SH-SY5Y (cell line): Measurements from ENCODE around the gene CHN2.

Source experiments
- GATA2 ChIP-seq: IDR thresholded peaks from 2 replicates; pipeline ENCODE4 v1.6.1; 2011; ENCODE audit warnings: mild to moderate bottlenecking, low read depth, low read length
- GATA3 ChIP-seq: IDR thresholded peaks from 2 replicates; pipeline ENCODE4 v1.6.1; 2011; ENCODE audit warnings: low read depth, mild to moderate bottlenecking, low read length, moderate library complexity

CHN2 gene

GRCh38 chr7:29418056-29418455 lies 223.5 kb downstream of the CHN2 start:
- TF ChIP-seq GATA2 (no peak), GATA3 (no peak)

DNA sequence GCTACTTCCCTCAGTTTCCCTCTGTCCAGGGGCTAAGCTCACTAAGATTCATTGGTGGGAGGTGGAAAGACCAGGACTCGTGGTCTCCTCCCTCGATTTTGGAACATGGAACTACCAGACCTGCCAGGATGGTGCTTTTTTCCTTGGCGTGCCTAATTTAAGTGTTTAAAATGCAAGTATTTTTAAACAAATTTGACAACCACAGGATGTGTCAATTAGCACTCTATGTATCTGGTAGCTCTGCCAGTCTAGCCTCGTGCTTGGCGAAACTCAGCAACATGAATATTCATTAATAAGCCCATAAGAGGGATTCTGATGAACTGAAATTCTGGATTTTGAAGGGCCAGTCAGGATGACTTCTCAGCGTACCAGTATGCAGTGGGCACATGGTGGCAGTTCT lies 224.1 kb downstream of the CHN2 start:
- TF ChIP-seq GATA3 (no peak), GATA2 (no peak)

- TF ChIP-seq GATA2: no peak
- no peak for TF ChIP-seq GATA3
Measured at GRCh38 chr7:29420011-29420410, 225.4 kb downstream of the CHN2 start.

DNA sequence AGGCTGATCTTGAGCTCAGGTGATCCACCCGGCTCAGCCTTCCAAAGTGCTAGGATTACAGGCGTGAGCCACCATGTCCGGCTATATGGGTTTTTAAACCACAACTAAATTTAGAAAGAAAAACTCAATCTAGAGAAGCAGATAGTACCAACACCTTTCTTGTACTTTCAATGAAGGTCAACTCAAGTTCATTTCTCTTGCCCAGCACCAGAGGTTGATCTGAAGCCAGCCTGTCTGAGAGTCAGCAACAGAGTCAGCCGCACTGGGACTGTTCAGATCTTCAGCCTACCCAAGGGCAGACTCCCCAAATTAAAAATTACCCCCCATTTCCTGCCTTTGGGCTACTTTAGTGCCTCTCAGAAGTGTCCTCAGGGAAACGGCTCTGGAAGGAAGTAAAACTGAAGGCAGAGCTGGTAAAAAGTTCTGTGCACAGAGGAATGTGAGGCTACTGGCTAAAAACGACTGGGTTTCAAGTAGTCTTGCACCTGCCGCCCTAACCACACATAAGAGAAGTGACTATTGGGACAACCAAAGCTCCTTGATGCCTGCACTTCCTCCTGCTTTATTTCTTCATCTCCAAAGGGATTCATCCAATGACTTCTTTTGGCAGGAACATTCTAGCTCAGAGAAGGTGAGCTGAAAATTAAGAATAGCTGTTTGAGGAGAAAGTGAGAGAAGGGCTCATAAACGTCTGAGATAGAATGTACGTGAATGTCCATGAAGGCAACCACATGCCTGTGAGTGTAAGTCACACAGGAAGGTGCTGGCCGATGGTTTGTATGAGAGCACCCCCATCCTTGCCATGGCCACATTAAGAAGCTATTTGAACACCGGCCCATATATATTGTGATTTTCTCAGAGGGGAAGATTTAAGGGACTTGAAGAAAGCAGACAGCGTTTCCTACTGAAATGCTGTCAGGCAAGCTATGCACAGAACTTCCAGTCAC lies 226.7 kb downstream of the CHN2 start:
- TF ChIP-seq GATA3 (no peak), GATA2 (no peak)

- TF ChIP-seq GATA3 (no peak), GATA2 (no peak)
Measured at GRCh38 chr7:29422829-29423228, 228.3 kb downstream of the CHN2 start.

- TF ChIP-seq GATA3 (no peak), GATA2 (no peak)
Measured at GRCh38 chr7:29424295-29424983, 229.9 kb downstream of the CHN2 start.

DNA sequence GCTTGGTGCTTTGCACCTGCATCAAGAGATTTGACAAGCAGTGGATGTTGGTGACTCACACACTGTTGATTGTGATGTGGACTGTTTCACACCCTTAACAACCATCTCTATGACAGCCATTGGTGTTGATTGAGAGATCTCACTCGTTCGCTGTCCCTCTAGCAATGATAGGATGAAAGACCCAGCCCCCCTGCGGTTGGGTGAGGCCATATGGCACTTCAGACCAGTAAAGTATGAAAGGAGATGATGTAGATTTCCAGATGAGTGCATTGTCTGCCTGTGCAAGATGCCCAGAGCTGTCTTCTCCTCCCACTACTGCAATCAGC lies 230.4 kb downstream of the CHN2 start:
- no peak for TF ChIP-seq GATA3
- no peak for TF ChIP-seq GATA2

GRCh38 chr7:29426587-29426986 lies 232.0 kb downstream of the CHN2 start:
- no peak for TF ChIP-seq GATA2
- no peak for TF ChIP-seq GATA3

- TF ChIP-seq GATA2: no peak
- no peak for TF ChIP-seq GATA3
Measured at GRCh38 chr7:29429401-29429800, 234.8 kb downstream of the CHN2 start.

DNA sequence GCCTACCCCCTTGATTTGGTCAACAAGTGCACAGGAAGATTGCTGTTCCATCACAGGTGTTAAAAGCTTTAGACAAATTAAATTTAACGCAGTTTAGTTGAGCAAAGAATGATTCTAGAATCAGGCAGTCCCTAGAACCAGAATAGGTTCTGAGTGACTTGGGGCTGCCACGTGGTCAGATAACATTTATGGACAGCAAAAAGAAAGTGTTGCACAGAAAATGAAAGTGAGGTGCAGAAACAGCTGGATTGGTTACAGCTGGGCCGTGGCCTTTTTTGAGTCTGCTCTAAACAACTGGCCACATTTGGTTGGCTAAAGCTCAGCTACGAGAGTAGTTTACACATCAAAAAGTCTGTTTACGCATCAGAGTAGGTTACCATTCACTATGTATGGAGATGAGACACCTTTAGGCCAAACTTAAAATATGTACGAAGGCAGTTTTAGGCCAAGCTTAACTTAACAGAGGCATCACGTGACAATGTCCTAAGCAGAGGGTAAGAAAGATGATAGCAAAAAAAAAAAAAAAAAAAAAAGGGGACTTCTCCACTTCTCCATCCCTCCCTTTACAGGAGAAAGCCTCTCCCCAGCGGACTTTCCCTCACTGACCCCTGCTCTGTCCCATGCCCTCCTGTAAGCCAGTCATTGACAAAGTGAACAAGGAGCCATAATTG lies 235.8 kb downstream of the CHN2 start:
- TF ChIP-seq GATA2 (no peak), GATA3 (no peak)

DNA sequence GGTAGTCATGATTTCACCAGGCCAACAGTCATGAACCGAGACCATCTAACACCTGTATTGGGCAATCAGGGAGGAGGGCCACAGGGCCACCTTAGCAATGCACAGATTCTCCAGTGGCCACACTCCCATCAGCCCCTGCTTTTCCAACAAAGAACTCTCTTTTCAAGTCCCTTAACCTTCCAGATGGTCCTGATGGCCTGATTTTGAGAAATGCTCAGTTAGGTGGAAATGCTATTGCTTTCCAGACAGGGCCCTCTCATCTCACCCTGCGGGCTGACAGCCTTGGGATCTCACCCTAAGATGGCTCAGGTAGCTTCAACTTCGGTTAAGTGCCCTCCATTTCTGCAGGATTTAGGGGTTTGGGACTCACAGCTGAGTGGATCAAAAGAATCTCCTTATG lies 237.1 kb downstream of the CHN2 start:
- TF ChIP-seq GATA3 (no peak), GATA2 (no peak)

DNA sequence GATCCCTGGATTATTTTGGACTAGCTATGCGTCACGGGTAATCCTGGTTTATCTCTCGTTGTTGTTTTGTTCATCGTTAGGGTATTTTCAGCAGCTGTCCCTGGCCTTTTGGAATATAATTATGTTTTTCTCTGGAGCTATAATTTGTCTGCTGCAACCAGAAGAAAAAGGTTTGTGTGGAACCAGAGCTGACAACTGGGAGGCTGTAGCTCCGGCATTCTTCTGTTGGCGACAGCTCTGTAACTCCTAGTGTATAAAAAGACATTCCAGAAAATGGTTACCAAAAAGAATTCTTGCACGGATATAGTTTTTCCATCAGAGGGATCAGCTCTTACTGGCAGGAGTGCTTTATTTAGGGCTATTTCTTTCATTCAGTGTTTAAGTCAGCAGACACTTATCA lies 238.1 kb downstream of the CHN2 start:
- TF ChIP-seq GATA3: no peak
- TF ChIP-seq GATA2: no peak

DNA sequence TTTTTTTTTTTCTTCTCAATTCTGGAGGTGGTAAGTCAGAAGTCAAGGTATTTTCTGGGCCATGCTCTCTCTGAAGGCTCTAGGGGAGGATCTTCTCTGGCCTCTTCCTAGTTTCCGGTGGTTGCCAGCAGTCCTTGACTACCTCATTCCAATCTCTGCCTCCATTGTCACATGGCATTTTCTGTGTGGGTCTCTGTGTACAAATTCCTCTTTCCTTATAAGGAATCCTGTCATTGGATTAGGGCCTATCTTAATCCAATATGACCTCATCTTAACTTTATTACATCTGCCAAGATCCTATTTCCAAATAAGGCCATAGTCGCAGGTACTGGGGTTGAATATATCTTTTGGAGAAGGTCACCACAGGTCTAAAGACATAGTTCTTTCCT lies 239.8 kb downstream of the CHN2 start:
- TF ChIP-seq GATA2: no peak
- no peak for TF ChIP-seq GATA3

- no peak for TF ChIP-seq GATA2
- TF ChIP-seq GATA3: no peak
Measured at GRCh38 chr7:29435167-29435566, 240.6 kb downstream of the CHN2 start.
